ENCODE results near the gene CDK11B.

The CDK11B gene

GRCh38 chr1:1616045-1616790, 42.6 kb downstream of the CDK11B start:
- ATAC-seq (peak; percentile 5), DNase-seq (peak; percentile 59)

- peak; percentile 88 for ATAC-seq
- DNase-seq = peak; percentile 98
Observed at GRCh38 chr1:1615256-1616044, 43.4 kb downstream of the CDK11B start, which contains the start of gene MIB2. TSS of gene MIB2 (plus strand) at chr1:1615500. CDS start at chr1:1623453, 7,953 bp downstream.

- ATAC-seq = no peak
- no peak for DNase-seq
Observed at GRCh38 chr1:1614954-1615255, 43.9 kb downstream of the CDK11B start.

- ATAC-seq = peak; percentile 6
- DNase-seq = peak; percentile 63
Observed at GRCh38 chr1:1614204-1614953, 44.4 kb downstream of the CDK11B start.

GRCh38 chr1:1613509-1614082, 45.2 kb downstream of the CDK11B start:
- no peak for ATAC-seq
- no peak for DNase-seq

- DNase-seq = no peak
Observed at GRCh38 chr1:1612104-1612400, 46.8 kb downstream of the CDK11B start.

GRCh38 chr1:1610796-1611195, 48.0 kb downstream of the CDK11B start:
- ATAC-seq = no peak
- DNase-seq = no peak

More at GRCh38 chr1:1612104-1612400, 46.8 kb downstream of the CDK11B start:
- no peak for ATAC-seq

- ATAC-seq = no peak
- DNase-seq = no peak
Observed at GRCh38 chr1:1609822-1610485, 48.9 kb downstream of the CDK11B start.

GRCh38 chr1:1606232-1606631, 52.6 kb downstream of the CDK11B start:
- no peak for ATAC-seq
- DNase-seq = no peak

GRCh38 chr1:1605724-1606123, 53.1 kb downstream of the CDK11B start:
- ATAC-seq = no peak
- no peak for DNase-seq

- DNase-seq (no peak), ATAC-seq (no peak)
Observed at GRCh38 chr1:1605034-1605591, 53.7 kb downstream of the CDK11B start.

GRCh38 chr1:1604374-1605033, 54.3 kb downstream of the CDK11B start:
- DNase-seq = no peak
- no peak for ATAC-seq

GRCh38 chr1:1603671-1604373, 55.0 kb downstream of the CDK11B start:
- ATAC-seq = no peak
- no peak for DNase-seq

GRCh38 chr1:1602968-1603506, 55.8 kb downstream of the CDK11B start:
- ATAC-seq (no peak), DNase-seq (no peak)

GRCh38 chr1:1602304-1602967, 56.4 kb downstream of the CDK11B start:
- DNase-seq (no peak), ATAC-seq (no peak)

- ATAC-seq = no peak
- no peak for DNase-seq
Observed at GRCh38 chr1:1601564-1602303, 57.1 kb downstream of the CDK11B start.

- ATAC-seq = no peak
- no peak for DNase-seq
Observed at GRCh38 chr1:1600861-1601563, 57.8 kb downstream of the CDK11B start.
